HG02588 (cell line): ENCODE results near the gene KIF2C.
"Not testable (repeated sequence)": the region's sequence is repeated elsewhere in the genome, so short reads cannot be mapped to it uniquely, and the experiment has no call there.

ENCODE experiments used
- ATAC-seq: cut with Tn5 transposase; IDR thresholded peaks from one replicate; pipeline ENCODE4 v1.9.1; 2021; ENCODE audit warnings: mild to moderate bottlenecking, moderate library complexity; ENCODE audit not compliant: unreplicated experiment

The KIF2C gene

GRCh38 chr1:44718091-44718490 is 21.5 kb upstream of the KIF2C start:
- ATAC-seq, result no peak

DNA sequence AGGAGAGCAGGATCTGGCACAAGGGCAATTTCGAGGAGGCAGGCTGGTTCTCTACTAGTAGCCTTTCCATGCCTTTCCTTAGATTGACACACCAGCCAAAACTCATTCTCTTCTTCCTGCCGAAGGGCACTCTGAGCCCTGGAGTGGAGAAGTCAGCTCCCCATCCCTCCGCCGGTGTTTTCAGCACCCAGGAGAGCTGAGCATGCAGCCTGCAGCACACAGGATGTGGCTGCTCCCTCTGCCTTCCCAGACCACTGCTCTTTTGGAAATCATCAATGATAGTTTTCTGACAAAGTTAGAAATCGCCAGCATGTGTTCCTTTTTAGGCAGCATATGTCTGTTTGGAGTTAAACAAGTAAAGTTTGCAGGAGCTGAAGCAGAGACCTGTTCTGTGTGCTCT is 20.3 kb upstream of the KIF2C start:
- ATAC-seq, result no peak

DNA sequence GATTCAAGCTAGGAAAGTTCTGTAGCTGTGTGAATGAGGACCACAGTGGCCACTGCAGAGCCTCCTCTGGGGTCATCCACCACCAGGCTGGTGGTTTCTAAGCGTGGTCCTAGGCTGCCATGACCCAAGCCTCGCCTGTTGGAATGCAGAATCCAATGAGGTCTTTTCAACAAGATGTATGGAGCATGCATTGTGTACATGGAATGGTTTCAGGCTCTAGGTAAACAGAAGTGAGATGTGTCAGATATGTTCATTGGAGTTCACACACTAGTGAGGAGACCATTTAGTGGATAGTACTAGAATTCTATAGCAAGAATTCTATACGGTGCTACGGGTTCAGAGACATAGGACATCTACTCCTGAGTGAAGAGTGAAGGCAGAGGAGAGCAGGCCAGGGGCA is 19.4 kb upstream of the KIF2C start:
- no peak for ATAC-seq

GRCh38 chr1:44721485-44722361 is 17.9 kb upstream of the KIF2C start:
- ATAC-seq, result peak; percentile 60

- no peak for ATAC-seq
These were observed 16.6 kb upstream of the KIF2C start for GRCh38 chr1:44723064-44723463.

- ATAC-seq, result no peak
These were observed 15.9 kb upstream of the KIF2C start for GRCh38 chr1:44723496-44724295.

- no peak for ATAC-seq
These were observed 15.2 kb upstream of the KIF2C start for GRCh38 chr1:44724296-44724954.

DNA sequence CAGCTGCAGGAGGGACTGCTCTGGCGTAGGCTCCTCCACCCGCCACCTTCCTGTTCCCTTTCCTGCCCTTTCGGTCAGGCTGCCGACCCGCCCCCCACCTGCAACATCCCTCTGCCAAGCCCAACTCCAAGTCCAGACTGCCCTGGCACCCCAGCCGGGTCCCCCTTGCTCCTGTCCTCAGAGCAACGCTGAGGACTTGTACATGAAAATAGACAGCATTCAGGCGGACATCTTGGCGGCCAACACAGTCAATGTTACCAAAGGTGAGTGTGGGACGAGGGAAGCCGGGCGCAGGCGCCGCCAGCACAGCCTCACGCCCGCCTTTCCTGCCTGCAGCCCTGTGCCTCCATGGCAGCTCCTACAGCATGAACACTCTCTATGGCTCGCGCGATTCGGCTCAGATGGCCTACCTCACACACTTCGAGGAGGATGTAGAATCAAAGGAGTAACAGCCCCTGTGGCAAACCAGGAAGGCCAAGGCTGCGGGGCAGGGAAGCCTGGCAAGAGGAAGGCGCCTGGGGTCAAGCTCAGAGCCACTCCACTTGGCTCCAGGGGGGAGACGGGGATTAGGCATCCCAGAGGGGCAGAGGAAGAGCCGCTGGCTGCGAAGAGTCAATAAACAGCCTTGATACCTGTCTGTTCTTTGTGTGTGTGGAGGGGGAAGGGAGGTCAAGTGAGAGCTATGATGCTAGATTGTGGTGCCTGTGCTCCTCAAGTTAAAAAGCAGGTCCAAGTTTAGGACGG is 14.5 kb upstream of the KIF2C start:
- ATAC-seq, result no peak

GRCh38 chr1:44730741-44731512 is 8.7 kb upstream of the KIF2C start, which contains the start of gene RNU5D-1:
Gene RNU5D-1, minus strand, starts transcription at chr1:44731170.
- peak; percentile 63 for ATAC-seq

- no peak for ATAC-seq
These were observed 6.3 kb upstream of the KIF2C start for GRCh38 chr1:44733365-44733764.

DNA sequence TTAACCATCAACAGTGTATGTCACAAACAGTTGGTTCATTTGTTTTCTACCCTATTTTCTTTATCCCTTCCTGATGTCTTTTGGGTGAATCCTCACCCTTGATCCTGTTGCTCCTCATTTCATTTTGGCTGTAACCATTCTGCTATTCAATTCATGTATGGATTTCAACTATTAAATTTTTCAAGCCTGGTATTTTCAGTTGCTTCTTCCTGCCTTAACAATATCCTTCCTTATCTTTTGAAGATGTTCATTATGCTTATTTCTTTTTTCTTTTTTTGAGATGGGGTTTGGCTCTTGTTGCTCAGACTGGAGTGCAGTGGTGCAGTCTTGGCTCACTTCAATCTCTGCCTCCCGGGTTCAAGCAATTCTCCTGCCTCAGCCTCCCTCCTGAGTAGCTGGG is 5.9 kb upstream of the KIF2C start:
- no peak for ATAC-seq

DNA sequence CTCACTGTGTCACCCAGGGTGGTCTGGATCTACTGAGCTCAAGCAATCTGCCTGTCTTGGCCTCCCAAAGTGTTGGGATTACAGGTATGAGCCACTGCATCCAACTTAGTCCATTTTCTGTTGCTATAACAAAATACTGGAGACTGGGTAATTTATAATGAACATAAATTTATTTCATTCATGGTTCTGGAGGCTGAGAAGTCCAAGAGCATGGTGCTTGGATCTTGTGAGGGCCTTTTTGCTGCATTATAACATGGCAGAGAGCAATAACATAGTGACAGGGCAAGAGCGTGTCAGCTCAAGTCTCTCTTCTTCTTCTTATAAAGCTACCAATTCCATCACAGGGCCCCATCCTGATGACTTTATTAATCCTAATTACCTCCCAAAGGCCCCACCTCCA is 3.6 kb upstream of the KIF2C start:
- no peak for ATAC-seq

GRCh38 chr1:44738953-44739306 is 707 bp upstream of the KIF2C start:
- ATAC-seq, result not testable (repeated sequence)

- no peak for ATAC-seq
These were observed 561 bp downstream of the KIF2C start for GRCh38 chr1:44740179-44740617.

- no peak for ATAC-seq
These were observed 3.6 kb downstream of the KIF2C start for GRCh38 chr1:44743211-44743610.

GRCh38 chr1:44747878-44748277 is 8.2 kb downstream of the KIF2C start:
- no peak for ATAC-seq

GRCh38 chr1:44757420-44757819 is 17.8 kb downstream of the KIF2C start:
- no peak for ATAC-seq

GRCh38 chr1:44759077-44759476 is 19.4 kb downstream of the KIF2C start:
- no peak for ATAC-seq

GRCh38 chr1:44760876-44761275 is 21.2 kb downstream of the KIF2C start:
- no peak for ATAC-seq

DNA sequence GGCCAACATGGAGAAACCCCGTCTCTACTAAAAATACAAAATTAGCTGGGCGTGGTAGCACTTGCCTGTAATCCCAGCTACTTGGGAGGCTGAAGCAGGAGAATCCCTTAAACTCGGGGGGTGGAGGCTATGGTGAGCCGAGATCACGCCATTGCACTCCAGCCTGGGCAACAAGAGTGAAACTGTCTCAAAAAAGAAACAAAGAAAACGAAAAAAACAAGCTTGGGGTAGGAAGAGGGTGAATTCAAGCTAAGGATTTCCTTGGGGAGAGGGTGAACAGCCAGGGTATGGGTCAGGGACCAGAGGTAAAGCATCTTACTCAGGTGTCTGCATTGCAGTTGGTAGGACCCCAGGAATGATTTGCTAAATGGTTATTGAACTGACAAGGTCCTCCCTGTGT is 26.8 kb downstream of the KIF2C start:
- not testable (repeated sequence) for ATAC-seq
